ENCODE results near the gene HNRNPCL1.

DNA sequence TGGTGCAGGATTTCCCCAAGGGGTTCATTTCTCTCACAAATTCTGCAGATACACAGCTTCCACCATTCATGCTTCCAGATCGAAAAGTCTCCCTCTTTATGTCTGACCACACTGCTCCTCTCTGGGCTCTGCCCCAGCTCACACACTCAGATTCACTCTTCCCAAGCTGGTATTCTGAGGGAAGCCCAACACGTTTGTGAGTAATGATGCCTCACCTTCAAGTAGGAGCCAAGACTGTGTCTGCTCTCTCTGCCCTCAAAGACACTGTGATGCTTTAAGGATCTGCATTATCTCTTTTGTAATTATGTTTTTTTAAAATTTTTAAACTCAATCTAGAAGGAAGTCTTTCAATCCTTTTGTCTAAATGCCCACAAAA is 37.1 kb downstream of the HNRNPCL1 start:
- no peak for TF ChIP-seq KAT8 (CRISPR knock-in tag; IDR thresholded peaks at IDR 0.05)
- TF ChIP-seq, protein P1, sequence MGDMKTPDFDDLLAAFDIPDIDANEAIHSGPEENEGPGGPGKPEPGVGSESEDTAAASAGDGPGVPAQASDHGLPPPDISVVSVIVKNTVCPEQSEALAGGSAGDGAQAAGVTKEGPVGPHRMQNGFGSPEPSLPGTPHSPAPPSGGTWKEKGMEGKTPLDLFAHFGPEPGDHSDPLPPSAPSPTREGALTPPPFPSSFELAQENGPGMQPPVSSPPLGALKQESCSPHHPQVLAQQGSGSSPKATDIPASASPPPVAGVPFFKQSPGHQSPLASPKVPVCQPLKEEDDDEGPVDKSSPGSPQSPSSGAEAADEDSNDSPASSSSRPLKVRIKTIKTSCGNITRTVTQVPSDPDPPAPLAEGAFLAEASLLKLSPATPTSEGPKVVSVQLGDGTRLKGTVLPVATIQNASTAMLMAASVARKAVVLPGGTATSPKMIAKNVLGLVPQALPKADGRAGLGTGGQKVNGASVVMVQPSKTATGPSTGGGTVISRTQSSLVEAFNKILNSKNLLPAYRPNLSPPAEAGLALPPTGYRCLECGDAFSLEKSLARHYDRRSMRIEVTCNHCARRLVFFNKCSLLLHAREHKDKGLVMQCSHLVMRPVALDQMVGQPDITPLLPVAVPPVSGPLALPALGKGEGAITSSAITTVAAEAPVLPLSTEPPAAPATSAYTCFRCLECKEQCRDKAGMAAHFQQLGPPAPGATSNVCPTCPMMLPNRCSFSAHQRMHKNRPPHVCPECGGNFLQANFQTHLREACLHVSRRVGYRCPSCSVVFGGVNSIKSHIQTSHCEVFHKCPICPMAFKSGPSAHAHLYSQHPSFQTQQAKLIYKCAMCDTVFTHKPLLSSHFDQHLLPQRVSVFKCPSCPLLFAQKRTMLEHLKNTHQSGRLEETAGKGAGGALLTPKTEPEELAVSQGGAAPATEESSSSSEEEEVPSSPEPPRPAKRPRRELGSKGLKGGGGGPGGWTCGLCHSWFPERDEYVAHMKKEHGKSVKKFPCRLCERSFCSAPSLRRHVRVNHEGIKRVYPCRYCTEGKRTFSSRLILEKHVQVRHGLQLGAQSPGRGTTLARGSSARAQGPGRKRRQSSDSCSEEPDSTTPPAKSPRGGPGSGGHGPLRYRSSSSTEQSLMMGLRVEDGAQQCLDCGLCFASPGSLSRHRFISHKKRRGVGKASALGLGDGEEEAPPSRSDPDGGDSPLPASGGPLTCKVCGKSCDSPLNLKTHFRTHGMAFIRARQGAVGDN (CRISPR knock-in tag; IDR thresholded peaks at IDR 0.05): no peak
- TF ChIP-seq, protein P2, sequence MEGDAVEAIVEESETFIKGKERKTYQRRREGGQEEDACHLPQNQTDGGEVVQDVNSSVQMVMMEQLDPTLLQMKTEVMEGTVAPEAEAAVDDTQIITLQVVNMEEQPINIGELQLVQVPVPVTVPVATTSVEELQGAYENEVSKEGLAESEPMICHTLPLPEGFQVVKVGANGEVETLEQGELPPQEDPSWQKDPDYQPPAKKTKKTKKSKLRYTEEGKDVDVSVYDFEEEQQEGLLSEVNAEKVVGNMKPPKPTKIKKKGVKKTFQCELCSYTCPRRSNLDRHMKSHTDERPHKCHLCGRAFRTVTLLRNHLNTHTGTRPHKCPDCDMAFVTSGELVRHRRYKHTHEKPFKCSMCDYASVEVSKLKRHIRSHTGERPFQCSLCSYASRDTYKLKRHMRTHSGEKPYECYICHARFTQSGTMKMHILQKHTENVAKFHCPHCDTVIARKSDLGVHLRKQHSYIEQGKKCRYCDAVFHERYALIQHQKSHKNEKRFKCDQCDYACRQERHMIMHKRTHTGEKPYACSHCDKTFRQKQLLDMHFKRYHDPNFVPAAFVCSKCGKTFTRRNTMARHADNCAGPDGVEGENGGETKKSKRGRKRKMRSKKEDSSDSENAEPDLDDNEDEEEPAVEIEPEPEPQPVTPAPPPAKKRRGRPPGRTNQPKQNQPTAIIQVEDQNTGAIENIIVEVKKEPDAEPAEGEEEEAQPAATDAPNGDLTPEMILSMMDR (CRISPR knock-in tag; IDR thresholded peaks at IDR 0.05): no peak
- TF ChIP-seq MAFK (conservative IDR thresholded peaks at IDR 0.05 in 1 of 2, IDR thresholded peaks at IDR 0.05 in 1 of 2; ENCODE audit: low read length in 2 of 2): no peak

Data from HepG2 (cell line).